ENCODE data around the gene RPL10A.

DNA sequence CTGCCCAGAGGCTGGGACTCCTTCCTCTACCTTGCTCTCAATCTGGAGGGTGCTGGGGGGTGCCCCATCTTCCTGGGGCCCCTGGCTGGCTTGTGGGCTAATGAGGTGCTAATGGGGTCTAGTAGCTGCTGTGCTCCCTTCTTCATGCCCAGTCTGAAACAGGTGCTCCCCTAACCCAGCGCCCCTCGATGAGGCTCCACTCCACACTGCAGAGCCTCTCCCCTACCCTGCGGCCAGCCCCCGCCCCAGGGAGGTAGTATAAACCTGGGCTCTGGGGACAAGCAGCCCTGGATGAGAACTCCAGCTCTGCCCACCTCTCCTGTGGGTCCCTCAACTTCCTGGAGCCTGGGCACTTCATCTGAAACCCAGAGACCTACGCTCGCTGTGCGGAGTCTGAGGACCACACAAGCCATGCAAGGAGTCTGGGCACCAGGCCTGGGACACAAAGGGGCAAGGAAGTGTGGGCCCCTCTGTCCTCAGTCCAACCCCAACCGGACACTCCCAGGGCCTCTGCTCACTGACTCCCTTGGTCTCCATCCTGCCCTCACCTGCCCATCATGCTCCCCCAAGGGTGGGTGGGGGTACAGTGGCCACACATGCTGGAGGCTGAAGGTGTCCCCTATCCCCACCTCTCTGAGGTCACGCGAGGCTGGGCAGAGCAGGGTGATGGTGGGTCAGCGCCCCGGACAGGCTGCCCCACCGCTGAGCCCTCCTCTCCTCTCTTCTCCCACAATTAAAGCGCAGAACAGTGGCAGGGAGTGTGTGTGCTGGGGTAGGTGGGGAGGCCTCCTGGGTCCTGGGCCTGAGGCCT is 6.1 kb downstream of the RPL10A start:
- no peak for TF ChIP-seq POLR2A (IDR thresholded peaks at IDR 0.05)
- TF ChIP-seq, protein P1, sequence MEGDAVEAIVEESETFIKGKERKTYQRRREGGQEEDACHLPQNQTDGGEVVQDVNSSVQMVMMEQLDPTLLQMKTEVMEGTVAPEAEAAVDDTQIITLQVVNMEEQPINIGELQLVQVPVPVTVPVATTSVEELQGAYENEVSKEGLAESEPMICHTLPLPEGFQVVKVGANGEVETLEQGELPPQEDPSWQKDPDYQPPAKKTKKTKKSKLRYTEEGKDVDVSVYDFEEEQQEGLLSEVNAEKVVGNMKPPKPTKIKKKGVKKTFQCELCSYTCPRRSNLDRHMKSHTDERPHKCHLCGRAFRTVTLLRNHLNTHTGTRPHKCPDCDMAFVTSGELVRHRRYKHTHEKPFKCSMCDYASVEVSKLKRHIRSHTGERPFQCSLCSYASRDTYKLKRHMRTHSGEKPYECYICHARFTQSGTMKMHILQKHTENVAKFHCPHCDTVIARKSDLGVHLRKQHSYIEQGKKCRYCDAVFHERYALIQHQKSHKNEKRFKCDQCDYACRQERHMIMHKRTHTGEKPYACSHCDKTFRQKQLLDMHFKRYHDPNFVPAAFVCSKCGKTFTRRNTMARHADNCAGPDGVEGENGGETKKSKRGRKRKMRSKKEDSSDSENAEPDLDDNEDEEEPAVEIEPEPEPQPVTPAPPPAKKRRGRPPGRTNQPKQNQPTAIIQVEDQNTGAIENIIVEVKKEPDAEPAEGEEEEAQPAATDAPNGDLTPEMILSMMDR (IDR thresholded peaks at IDR 0.05): no peak
